Uterus (tissue), 2 donors: ENCODE measurements around the gene PUM1.

Experiments
- POLR2A ChIP-seq, 2 donors: fragments of 450-650 bp; IDR thresholded peaks; one replicate each; pipeline ENCODE4 v1.6.1; 2016; ENCODE audit warnings: antibody characterized with exemption in 2 of 2, mild to moderate bottlenecking in 1 of 2, moderate library complexity in 1 of 2
- TF ChIP-seq, protein P1 (sequence below), 4 experiments: fragments of 200-600 bp in 2 of 4; fragments of 450-650 bp in 2 of 4; sonication (generic) in 2 of 4; IDR thresholded peaks; one replicate each; pipeline ENCODE4 v1.5.1; 2016 to 2019; ENCODE audit warnings: antibody characterized with exemption in 4 of 4, mild to moderate bottlenecking in 2 of 4, moderate library complexity in 1 of 4

GRCh38 chr1:30991862-30992606, 73.5 kb downstream of the PUM1 start:
- TF ChIP-seq, protein P1, sequence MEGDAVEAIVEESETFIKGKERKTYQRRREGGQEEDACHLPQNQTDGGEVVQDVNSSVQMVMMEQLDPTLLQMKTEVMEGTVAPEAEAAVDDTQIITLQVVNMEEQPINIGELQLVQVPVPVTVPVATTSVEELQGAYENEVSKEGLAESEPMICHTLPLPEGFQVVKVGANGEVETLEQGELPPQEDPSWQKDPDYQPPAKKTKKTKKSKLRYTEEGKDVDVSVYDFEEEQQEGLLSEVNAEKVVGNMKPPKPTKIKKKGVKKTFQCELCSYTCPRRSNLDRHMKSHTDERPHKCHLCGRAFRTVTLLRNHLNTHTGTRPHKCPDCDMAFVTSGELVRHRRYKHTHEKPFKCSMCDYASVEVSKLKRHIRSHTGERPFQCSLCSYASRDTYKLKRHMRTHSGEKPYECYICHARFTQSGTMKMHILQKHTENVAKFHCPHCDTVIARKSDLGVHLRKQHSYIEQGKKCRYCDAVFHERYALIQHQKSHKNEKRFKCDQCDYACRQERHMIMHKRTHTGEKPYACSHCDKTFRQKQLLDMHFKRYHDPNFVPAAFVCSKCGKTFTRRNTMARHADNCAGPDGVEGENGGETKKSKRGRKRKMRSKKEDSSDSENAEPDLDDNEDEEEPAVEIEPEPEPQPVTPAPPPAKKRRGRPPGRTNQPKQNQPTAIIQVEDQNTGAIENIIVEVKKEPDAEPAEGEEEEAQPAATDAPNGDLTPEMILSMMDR (IDR thresholded peaks at IDR 0.05), result no peak
- TF ChIP-seq POLR2A (IDR thresholded peaks at IDR 0.05), result no peak
